Measurements from ENCODE around the gene TAF15.

TAF15 gene

DNA sequence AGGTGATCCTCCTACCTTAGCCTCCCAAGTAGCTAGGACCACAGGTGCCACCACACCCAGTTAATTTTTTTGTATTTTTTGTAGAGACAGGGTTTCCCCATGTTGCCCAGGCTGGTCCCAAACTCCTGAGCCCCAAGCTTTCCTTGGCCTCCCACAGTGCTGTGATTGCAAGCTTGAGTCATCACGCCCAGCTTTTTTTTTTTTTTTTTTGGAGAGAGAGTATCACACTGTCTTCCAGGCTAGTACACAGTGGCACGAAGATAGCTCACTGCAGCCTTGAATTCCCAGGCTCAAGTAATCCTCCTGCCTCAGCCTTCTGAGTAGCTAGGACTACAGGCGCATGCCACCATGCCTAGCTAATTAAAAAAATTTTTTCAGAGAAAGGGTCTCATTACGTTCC, 32.2 kb downstream of the TAF15 start:
- no peak overlapping the region for H3K4me3 ChIP-seq (ENCODE audit: low read depth, low read length)
- TF ChIP-seq, protein P1, sequence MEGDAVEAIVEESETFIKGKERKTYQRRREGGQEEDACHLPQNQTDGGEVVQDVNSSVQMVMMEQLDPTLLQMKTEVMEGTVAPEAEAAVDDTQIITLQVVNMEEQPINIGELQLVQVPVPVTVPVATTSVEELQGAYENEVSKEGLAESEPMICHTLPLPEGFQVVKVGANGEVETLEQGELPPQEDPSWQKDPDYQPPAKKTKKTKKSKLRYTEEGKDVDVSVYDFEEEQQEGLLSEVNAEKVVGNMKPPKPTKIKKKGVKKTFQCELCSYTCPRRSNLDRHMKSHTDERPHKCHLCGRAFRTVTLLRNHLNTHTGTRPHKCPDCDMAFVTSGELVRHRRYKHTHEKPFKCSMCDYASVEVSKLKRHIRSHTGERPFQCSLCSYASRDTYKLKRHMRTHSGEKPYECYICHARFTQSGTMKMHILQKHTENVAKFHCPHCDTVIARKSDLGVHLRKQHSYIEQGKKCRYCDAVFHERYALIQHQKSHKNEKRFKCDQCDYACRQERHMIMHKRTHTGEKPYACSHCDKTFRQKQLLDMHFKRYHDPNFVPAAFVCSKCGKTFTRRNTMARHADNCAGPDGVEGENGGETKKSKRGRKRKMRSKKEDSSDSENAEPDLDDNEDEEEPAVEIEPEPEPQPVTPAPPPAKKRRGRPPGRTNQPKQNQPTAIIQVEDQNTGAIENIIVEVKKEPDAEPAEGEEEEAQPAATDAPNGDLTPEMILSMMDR (IDR thresholded peaks at IDR 0.05; ENCODE audit: low read depth, low read length): no peak
- peak; percentile 25 for DNase-seq (ENCODE audit: low read depth, low spot score)
- in situ Hi-C loops (cut with HindIII; ENCODE audit: low sequenced_read_pairs): no loop called here

DNA sequence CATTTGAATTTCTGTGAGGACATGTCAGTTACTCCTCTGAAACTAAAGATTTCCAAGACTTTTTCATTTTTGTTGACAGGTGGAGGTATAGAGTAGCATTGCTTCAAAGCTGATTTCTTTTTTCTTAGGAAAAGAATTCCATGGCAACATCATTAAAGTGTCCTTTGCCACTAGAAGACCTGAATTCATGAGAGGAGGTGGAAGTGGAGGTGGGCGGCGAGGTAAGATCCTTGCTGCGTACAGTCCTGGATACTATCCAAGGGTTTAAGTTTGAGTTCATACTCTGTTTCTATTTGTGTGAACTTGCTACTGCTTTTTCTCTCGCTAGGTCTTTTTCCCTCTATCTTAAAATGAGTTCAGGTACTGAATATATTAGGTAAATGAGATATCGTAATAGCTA, 33.0 kb downstream of the TAF15 start:
- TF ChIP-seq, protein P1 (IDR thresholded peaks at IDR 0.05; ENCODE audit: low read depth, low read length): no peak
- in situ Hi-C loops (cut with HindIII; ENCODE audit: low sequenced_read_pairs): no loop called here
- no peak overlapping the region for H3K4me3 ChIP-seq (ENCODE audit: low read depth, low read length)
- no peak for DNase-seq (ENCODE audit: low read depth, low spot score)

DNA sequence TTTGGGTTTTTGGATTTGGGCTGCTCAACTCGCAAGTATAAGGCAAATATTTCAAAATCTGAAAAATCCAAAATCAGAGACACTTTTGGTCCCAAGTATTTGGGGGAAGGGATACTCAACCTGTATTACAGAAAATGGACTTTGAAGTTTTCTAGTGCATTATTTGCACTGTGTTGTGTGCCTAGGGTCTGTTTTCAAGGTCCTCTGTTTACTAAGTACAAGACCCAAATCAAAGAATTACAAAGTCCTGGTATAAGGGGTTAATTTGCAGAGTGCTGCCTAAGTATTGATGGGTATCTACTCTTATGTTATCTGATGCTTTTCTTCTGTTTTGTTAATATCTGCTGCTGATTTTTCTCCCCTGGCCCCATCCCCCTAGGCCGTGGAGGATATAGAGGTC, 34.4 kb downstream of the TAF15 start:
- no peak overlapping the region for H3K4me3 ChIP-seq (ENCODE audit: low read depth, low read length)
- in situ Hi-C loops (cut with HindIII; ENCODE audit: low sequenced_read_pairs): no loop called here
- no peak for DNase-seq (ENCODE audit: low read depth, low spot score)
- TF ChIP-seq, protein P1 (IDR thresholded peaks at IDR 0.05; ENCODE audit: low read depth, low read length): no peak

DNA sequence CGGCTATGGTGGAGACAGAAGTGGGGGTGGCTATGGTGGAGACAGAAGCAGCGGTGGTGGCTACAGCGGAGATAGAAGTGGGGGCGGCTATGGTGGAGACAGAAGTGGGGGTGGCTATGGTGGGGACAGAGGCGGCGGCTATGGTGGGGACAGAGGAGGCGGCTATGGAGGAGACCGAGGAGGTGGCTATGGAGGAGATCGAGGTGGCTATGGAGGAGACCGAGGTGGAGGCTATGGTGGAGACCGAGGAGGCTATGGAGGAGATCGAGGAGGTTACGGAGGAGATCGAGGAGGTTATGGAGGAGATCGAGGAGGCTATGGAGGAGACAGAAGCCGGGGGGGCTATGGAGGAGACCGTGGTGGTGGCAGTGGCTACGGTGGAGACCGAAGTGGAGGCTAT, 35.3 kb downstream of the TAF15 start:
- no peak overlapping the region for H3K4me3 ChIP-seq (ENCODE audit: low read depth, low read length)
- TF ChIP-seq, protein P1 (IDR thresholded peaks at IDR 0.05; ENCODE audit: low read depth, low read length): no peak
- in situ Hi-C loops (cut with HindIII; ENCODE audit: low sequenced_read_pairs): no loop called here
- DNase-seq (ENCODE audit: low read depth, low spot score): no peak

DNA sequence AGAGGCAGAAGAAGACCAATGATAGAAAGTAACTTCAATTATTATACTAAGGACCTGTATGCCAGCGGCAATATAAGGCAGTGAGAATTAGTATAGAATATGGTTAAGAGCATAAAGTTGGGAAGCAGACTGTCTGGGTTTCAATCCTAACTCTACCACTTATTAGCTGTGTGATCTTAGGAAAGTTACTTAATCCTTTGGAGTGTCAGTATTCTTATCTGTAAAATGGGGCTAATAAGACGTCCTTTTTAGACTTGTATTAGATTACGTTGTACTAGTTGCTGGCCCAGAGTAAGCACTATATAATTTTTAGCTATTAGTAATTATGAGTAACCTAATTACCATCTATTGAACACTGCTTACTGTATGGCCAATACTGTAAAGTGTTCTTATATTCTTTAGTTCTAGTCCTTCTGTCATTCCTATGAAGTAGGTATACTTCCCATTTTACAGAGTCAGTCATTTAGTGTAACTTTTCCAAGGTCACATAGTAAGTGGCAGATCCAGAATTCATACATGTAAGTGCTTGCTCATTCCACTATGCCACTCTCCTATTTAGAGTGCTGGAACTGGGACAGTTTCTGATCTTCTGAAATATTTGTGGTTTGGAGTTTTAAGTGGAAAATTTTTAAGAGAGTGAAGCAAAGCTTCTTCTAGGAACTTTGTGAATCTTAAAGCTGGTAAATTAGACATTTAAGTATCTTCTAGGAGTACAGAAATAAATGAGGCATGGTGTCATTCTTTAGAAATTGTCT, 36.9 kb downstream of the TAF15 start:
- in situ Hi-C loops (cut with HindIII; ENCODE audit: low sequenced_read_pairs): no loop called here
- TF ChIP-seq, protein P1 (IDR thresholded peaks at IDR 0.05; ENCODE audit: low read depth, low read length): no peak
- no peak overlapping the region for H3K4me3 ChIP-seq (ENCODE audit: low read depth, low read length)
- DNase-seq (ENCODE audit: low read depth, low spot score): no peak

DNA sequence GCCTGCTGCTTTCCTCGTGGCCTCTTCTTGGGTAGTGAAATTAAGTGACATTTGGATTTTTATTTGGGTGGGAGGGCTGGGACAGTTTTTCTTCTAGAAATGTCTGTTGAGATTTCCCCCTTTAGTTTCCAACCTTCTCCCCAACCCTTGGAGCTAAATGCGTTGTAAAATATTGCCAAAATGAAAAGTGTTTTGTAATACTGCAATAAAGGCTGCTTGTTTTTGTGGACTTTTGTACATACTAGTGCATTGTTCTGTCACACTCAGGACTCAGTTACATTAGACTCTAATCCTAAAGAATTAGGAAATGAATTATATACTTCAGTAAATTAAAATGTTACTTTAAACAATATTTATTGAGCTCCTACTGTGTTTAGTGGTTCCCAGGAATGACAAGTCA, 37.7 kb downstream of the TAF15 start:
- in situ Hi-C loops (cut with HindIII; ENCODE audit: low sequenced_read_pairs): no loop called here
- DNase-seq (ENCODE audit: low read depth, low spot score): no peak
- TF ChIP-seq, protein P1 (IDR thresholded peaks at IDR 0.05; ENCODE audit: low read depth, low read length): no peak
- H3K4me3 ChIP-seq (ENCODE audit: low read depth, low read length): no peak overlapping the region

All from astrocyte of the spinal cord (primary cell).